ENCODE data around the gene IL3RA.
"Not testable (repeated sequence)": the region's sequence is repeated elsewhere in the genome, so short reads cannot be mapped to it uniquely, and the experiment has no call there.

Gene IL3RA

GRCh38 chrX:1336331-1336943 is at the start of gene IL3RA:
TSS of gene IL3RA (plus strand) at chrX:1336785. CDS start at chrX:1341766, 4,981 bp downstream.
- no peak for DNase-seq

- DNase-seq = no peak
Measured at GRCh38 chrX:1289535-1289934, 47.0 kb upstream of the IL3RA start.

- DNase-seq = no peak
Measured at GRCh38 chrX:1291110-1291740, 45.4 kb upstream of the IL3RA start.

GRCh38 chrX:1292575-1293290 is 43.9 kb upstream of the IL3RA start:
- no peak for DNase-seq

- no peak for DNase-seq
Measured at GRCh38 chrX:1294301-1295067, 42.1 kb upstream of the IL3RA start.

- DNase-seq = no peak
Measured at GRCh38 chrX:1295550-1295949, 41.0 kb upstream of the IL3RA start.

GRCh38 chrX:1297591-1297990 is 39.0 kb upstream of the IL3RA start:
- DNase-seq = not testable (repeated sequence)

GRCh38 chrX:1300449-1300848 is 36.1 kb upstream of the IL3RA start:
- no peak for DNase-seq

GRCh38 chrX:1305411-1305810 is 31.2 kb upstream of the IL3RA start:
- no peak for DNase-seq

- no peak for DNase-seq
Measured at GRCh38 chrX:1306909-1307625, 29.5 kb upstream of the IL3RA start.

- no peak for DNase-seq
Measured at GRCh38 chrX:1307626-1308340, 28.8 kb upstream of the IL3RA start.

- DNase-seq = no peak
Measured at GRCh38 chrX:1308476-1308875, 28.1 kb upstream of the IL3RA start.

- DNase-seq = not testable (repeated sequence)
Measured at GRCh38 chrX:1308917-1309316, 27.7 kb upstream of the IL3RA start.

GRCh38 chrX:1313788-1314187 is 22.8 kb upstream of the IL3RA start:
- no peak for DNase-seq

- no peak for DNase-seq
Measured at GRCh38 chrX:1316527-1316926, 20.1 kb upstream of the IL3RA start.

- DNase-seq = no peak
Measured at GRCh38 chrX:1321674-1322073, 14.9 kb upstream of the IL3RA start.

- DNase-seq = no peak
Measured at GRCh38 chrX:1322393-1322792, 14.2 kb upstream of the IL3RA start.

- no peak for DNase-seq
Measured at GRCh38 chrX:1323315-1323714, 13.3 kb upstream of the IL3RA start.

GRCh38 chrX:1325515-1326116 is 11.0 kb upstream of the IL3RA start:
- DNase-seq = no peak

- no peak for DNase-seq
Measured at GRCh38 chrX:1327651-1328304, 8.8 kb upstream of the IL3RA start.

GRCh38 chrX:1330605-1331004 is 6.0 kb upstream of the IL3RA start:
- DNase-seq = no peak
